Caki2 (cell line): ENCODE data around the gene DOCK1. TPM values are rescaled to one million over a fixed set of nuclear protein-coding genes. Genes with fewer than 3 reads are reported as not detected.
"Not testable (repeated sequence)": the region's sequence is repeated elsewhere in the genome, so short reads cannot be mapped to it uniquely, and the experiment has no call there.

Experiments used
- DNase-seq: peaks from one replicate; pipeline ENCODE4 v3.0.0-alpha.2; 2015; ENCODE audit warnings: low read depth
- in situ Hi-C: cut with HindIII; loops from 2 replicates; pipeline ENCODE4 v1.10.0; 2016; ENCODE audit warnings: low sequenced_read_pairs, low pct_unique_long_range_greater_than_20kb, mixed read lengths
- total RNA-seq: library from RNA; depleted of rRNA; stranded (reverse); fragments of >200 nt; shearing (Covaris generic); gene quantifications from 2 replicates; pipeline ENCODE4 v1.2.3, GENCODE V29; 2014; ENCODE audit warnings: low replicate concordance

Gene DOCK1
- total RNA-seq, 1 experiment from 2014 or later, result 17.1 TPM

GRCh38 chr10:126895214-126895781 lies 9.9 kb upstream of the DOCK1 start:
- in situ Hi-C loops, result no loop called here
- no peak for DNase-seq

- DNase-seq, result no peak
- in situ Hi-C loops, result no loop called here
Observed at GRCh38 chr10:126898460-126898859, 6.8 kb upstream of the DOCK1 start.

GRCh38 chr10:126899529-126899928 lies 5.7 kb upstream of the DOCK1 start:
- DNase-seq, in situ Hi-C loops: not testable (repeated sequence)

DNA sequence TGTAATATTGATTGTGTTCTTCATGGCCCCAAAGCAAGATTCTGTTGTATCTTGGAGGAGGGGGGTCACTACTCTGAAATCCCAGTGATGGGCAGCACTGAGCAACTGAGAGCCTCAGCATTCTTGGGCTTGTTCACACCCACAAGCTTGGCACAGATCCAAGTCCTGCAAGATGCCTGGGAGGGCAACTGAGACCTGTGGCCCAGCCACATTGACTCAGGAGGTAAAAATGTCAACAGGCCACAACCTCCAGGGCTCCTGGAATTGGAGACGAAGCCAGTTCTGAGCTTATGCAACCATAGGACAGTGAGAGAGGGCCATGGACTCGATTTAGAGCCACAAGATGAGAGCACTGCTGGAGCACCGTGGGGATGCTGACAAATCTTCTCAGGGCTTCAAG lies 3.1 kb upstream of the DOCK1 start:
- in situ Hi-C loops, result no loop called here

GRCh38 chr10:126903656-126904360 lies 1.4 kb upstream of the DOCK1 start:
- in situ Hi-C loops, result no loop called here
- no peak for DNase-seq

More for the DNA sequence above, 3.1 kb upstream of the DOCK1 start:
- DNase-seq, result peak; percentile 71

GRCh38 chr10:126904516-126904817 lies 761 bp upstream of the DOCK1 start:
- no peak for DNase-seq
- in situ Hi-C loops, result no loop called here

DNA sequence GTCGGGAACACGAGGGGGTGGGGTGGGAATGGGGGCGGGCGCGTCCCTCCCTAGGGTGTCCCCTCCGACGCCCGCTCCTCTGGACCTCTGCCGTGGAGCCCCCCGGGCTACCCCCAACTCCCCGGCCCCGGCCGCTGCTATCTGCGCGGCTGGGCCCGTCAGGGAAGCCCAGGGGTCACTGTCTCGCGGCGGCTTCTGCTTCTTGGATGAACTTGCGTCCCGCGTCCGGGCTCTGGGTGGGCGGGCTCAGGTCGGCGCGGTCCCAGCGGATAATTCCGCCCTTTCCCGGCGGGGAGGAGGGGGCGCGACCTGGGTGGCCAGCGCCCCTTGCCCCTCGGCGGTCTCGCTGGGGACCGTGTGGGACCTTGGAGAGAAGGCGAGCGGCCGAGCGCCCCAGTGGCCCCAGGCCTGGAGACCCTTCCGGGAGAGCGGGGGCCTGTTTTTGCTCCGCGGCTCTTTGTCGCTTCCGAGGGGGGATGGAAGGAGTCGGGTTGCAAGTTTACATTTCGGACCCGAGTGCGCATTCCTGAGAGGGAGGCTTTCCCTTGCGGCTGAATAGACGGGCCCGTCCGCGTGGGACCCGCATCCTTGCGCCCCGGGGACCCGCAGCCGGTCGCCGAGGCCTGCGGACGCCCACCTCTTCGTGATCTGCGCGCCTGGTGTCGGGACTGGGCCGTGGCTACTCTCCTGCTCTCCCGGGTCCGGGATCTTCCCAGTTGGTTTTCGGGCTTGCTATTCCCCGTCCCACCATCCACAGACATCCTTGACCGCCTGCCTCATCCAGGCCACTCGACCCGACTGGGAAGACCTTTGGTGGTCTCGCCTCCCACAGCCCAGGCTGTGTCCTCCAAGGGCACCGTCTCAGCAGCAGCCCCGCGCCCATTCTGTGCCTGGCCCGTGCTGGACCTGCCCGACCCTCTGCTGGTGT lies 812 bp downstream of the DOCK1 start:
- in situ Hi-C loops, result no loop called here
- DNase-seq, result no peak

- in situ Hi-C loops, result no loop called here
- no peak for DNase-seq
Observed at GRCh38 chr10:126906704-126907422, 1.6 kb downstream of the DOCK1 start.

GRCh38 chr10:126907423-126907970 lies 2.3 kb downstream of the DOCK1 start:
- no peak for DNase-seq
- in situ Hi-C loops, result no loop called here

DNA sequence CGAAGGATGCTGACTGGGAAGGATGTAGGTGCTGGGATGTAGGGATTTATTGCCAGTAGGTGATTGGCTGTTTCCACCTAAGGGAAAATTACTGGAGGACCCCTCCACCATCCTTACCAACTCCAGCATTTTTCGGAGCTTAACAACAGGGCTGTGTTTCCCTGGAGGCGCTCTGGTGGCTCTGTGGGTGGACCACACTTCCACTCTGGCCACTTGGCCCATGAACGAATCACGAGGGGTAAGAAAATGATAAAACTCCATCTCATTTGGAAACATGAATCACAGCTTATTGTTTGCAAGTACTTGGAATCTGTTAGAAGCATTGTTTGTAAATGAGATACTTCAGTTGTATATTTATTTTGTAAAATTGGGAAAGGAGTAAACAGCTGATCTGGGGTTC lies 3.0 kb downstream of the DOCK1 start:
- in situ Hi-C loops, result no loop called here
- DNase-seq, result no peak

DNA sequence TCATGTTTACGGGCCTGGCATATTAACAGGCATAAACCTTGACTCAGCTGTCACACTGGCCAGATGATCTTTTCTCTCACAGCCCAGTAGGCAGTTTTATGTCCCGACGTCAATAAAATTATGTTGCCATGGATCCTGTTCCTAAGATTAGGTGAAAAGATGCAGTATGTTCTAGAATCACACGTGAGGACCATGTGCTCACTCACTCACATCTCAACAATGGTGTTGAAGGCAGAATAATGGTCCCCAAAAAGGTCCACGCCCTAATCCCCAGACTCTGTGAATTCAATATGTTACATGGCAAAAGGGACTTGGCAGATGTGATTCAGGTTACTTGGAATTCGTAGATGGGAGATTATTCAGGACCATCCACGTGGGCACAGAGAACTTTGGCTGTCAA lies 3.5 kb downstream of the DOCK1 start:
- in situ Hi-C loops, result no loop called here
- DNase-seq, result no peak

DNA sequence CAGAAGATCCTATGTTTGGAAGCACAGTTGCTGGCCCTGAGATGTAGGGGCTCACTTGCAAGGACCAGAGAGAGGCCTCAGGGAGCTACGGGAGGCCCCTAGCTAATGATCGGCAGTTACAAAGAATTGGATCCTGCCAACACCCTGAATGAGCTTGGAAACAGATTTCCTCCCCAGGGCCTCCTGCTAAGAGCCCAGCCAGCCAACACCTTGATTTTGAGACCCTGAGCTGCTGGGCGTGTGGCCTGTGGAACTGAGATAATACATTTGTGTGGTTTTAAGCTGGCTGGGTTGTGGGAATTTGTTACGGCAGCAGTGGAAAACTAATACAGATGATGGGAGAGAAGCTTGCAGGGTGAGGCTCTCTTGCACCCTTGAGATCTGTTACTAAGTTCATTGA lies 3.9 kb downstream of the DOCK1 start:
- in situ Hi-C loops, result no loop called here
- no peak for DNase-seq

DNA sequence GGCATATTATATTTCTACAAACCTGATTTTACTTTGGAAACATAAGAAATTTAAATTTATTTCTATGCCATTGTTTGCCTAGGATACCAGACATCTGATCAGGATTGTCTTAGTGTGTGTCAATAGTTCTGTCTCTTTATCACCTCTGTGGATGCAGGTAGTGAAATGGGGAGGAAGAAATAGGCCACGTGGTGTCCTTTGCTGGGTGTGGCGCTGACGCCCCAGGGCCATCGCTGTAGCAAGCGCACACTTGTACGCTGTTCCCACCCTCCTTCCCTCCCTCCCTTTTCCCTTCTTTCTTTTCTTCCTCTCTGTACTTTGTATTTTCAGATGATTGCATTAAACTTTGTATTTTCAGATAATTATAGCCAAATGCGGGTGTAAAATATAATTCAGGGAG lies 5.0 kb downstream of the DOCK1 start:
- no peak for DNase-seq
- in situ Hi-C loops, result no loop called here

GRCh38 chr10:126910798-126911197 lies 5.6 kb downstream of the DOCK1 start:
- no peak for DNase-seq
- in situ Hi-C loops, result no loop called here

DNA sequence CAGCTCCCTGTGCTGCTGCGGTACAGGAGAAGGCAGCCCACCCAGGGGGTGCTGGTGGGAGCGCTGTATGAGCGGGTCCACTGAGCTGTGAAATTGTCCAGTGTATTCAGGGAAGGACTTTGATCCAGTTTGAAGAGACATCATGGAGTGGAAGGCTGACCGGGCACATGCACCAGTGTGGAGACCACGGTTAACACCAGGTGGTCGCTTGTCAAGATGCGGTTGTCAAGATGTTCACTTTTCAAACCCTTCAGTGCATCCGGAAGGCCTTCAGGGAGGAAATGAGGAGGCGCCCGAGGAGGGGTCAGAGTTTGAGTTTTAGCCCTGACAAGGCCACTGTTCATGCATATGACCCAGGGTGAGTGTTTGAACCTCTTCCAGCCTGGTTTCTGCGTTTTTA lies 6.1 kb downstream of the DOCK1 start:
- no peak for DNase-seq
- in situ Hi-C loops, result no loop called here

GRCh38 chr10:126913316-126913715 lies 8.1 kb downstream of the DOCK1 start:
- in situ Hi-C loops, result no loop called here
- DNase-seq, result no peak

GRCh38 chr10:126914561-126914960 lies 9.3 kb downstream of the DOCK1 start:
- in situ Hi-C loops, result no loop called here
- DNase-seq, result no peak

DNA sequence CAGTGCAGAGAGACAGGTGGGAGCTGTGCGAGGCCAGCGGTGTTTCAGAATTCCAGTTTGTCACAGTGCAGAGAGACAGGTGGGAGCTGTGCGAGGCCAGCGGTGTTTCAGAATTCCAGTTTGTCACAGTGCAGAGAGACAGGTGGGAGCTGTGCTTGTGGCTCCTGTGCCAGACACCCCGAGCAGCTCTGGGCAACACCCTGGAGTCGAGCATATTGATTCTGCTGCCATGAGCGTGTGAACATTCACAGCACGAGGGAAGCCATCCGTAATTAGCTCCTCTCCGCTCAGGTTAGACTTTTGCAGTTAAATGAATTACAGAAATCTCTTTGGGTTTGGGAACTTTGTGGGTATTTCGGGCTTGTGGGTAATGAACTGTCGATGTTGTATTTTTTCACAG lies 11.7 kb downstream of the DOCK1 start:
- in situ Hi-C loops, DNase-seq: not testable (repeated sequence)
